Activated CD4-positive, alpha-beta T cell treated with anti-CD3 and anti-CD28 coated beads, Interleukin-10, Interleukin-2, amounts not matched to agents 100 ng/mL and 50 ng/mL, durations not matched to agents 16 hours and 8 hours (primary cell): ENCODE data around the gene IST1.
"Not testable (repeated sequence)": the region's sequence is repeated elsewhere in the genome, so short reads cannot be mapped to it uniquely, and the experiment has no call there.

Source experiments
- DNase-seq: peaks from one replicate; pipeline ENCODE4 v3.0.0-alpha.2; 2020

IST1 gene

GRCh38 chr16:71894921-71895678 is at the start of gene IST1:
Gene IST1, plus strand, starts transcription at chr16:71895531. Its CDS starts 20,110 bp downstream, at chr16:71915641.
- peak; percentile 99 for DNase-seq

- DNase-seq: peak; percentile 94
These were observed 49.5 kb upstream of the IST1 start, which contains the start of gene ATXN1L for GRCh38 chr16:71845639-71846430. Gene ATXN1L, plus strand, starts transcription at chr16:71845976. Its CDS starts 3,765 bp downstream, at chr16:71849741.

- peak; percentile 15 for DNase-seq
These were observed 48.9 kb upstream of the IST1 start for GRCh38 chr16:71846431-71846830.

- DNase-seq: no peak
These were observed 48.2 kb upstream of the IST1 start for GRCh38 chr16:71847096-71847495.

GRCh38 chr16:71848622-71849021 is 46.7 kb upstream of the IST1 start:
- no peak for DNase-seq

- no peak for DNase-seq
These were observed 43.6 kb upstream of the IST1 start for GRCh38 chr16:71851746-71852145.

- no peak for DNase-seq
These were observed 43.2 kb upstream of the IST1 start for GRCh38 chr16:71852158-71852557.

GRCh38 chr16:71852561-71852960 is 42.8 kb upstream of the IST1 start:
- DNase-seq: no peak

GRCh38 chr16:71853413-71853812 is 41.9 kb upstream of the IST1 start:
- DNase-seq: peak; percentile 15

- DNase-seq: no peak
These were observed 40.9 kb upstream of the IST1 start for GRCh38 chr16:71854369-71854948.

- DNase-seq: peak; percentile 65
These were observed 39.2 kb upstream of the IST1 start for GRCh38 chr16:71855937-71856662.

GRCh38 chr16:71859762-71860521 is 35.4 kb upstream of the IST1 start:
- DNase-seq: no peak

- DNase-seq: no peak
These were observed 31.3 kb upstream of the IST1 start for GRCh38 chr16:71863995-71864394.

GRCh38 chr16:71865173-71865863 is 30.0 kb upstream of the IST1 start:
- no peak for DNase-seq

GRCh38 chr16:71867175-71867574 is 28.2 kb upstream of the IST1 start:
- DNase-seq: not testable (repeated sequence)

- no peak for DNase-seq
These were observed 27.4 kb upstream of the IST1 start for GRCh38 chr16:71867939-71868338.

GRCh38 chr16:71869089-71869488 is 26.2 kb upstream of the IST1 start:
- DNase-seq: no peak

GRCh38 chr16:71870818-71871217 is 24.5 kb upstream of the IST1 start:
- peak; percentile 39 for DNase-seq

GRCh38 chr16:71873199-71873598 is 22.1 kb upstream of the IST1 start:
- DNase-seq: no peak

GRCh38 chr16:71878911-71879310 is 16.4 kb upstream of the IST1 start:
- DNase-seq: no peak

GRCh38 chr16:71880176-71880575 is 15.2 kb upstream of the IST1 start:
- no peak for DNase-seq
